Islet precursor cell (in vitro differentiated cells): Measurements from ENCODE around the gene PALD1.

ENCODE experiments used
- DNase-seq: peaks from one replicate; pipeline ENCODE4 v3.0.0-alpha.2; 2018

The PALD1 gene

GRCh38 chr10:70615784-70616522 is 137.4 kb downstream of the PALD1 start:
- no peak for DNase-seq

GRCh38 chr10:70616761-70617160 is 138.2 kb downstream of the PALD1 start:
- no peak for DNase-seq
